ENCODE data around the gene MOK. TPM values are rescaled to one million over a fixed set of nuclear protein-coding genes. Genes with fewer than 3 reads are reported as not detected.

MOK gene
- total and polyA plus RNA-seq, 2 donors (not counting 1 experiment from before 2014, with no cell fraction given): 4.3 to 4.7 TPM

DNA sequence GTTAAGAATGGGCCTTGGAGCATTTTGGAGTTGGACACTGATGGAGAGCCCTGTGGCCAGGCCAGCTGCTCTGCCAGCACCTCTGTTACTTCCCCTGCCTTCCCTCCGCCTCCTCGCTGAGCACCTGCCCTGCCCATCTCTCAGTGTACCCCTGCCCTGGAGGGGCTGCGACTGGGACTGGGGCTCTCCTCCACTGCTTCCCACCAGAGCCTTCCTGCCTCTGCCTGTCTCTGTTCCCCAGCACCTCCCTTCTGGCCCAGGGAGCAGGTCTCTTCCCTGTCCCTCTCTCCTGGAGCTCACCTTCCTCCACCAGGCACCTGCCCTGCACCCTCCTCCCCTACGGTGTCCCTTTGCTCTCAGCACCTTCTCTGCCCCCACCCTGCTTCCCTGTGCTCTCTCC lies 103.2 kb downstream of the MOK start:
- Histone ChIP-seq H3K27ac (ENCODE audit: insufficient read depth, low read length) (no peak overlapping the region), H4K20me1 (ENCODE audit: control insufficient read depth, extremely low read depth, insufficient read depth, low read length) (no peaks in the 10 kb centered on the region), H3K4me3 (replicated peaks in 1 of 4; ENCODE audit: control extremely low read depth in 1 of 4, insufficient read depth in 1 of 4, low read depth in 3 of 4, low read length in 4 of 4) (no peak overlapping the region), H3K4me1 (ENCODE audit: control insufficient read depth, extremely low read depth, insufficient read depth, low read length) (no peaks in the 10 kb centered on the region), H3K4me2 (ENCODE audit: extremely low read depth, insufficient read depth, low read length) (no peak overlapping the region), H3K79me2 (ENCODE audit: control insufficient read depth, insufficient read depth, low read length) (no peaks in the 10 kb centered on the region), H3K9me3 (ENCODE audit: control insufficient read depth, insufficient read depth, low read depth, low read length) (no peaks in the 10 kb centered on the region), H3K27me3 (ENCODE audit: control insufficient read depth, insufficient read depth, low read length) (no peaks in the 10 kb centered on the region), H3K36me3 (ENCODE audit: control insufficient read depth, insufficient read depth, low read length) (no peaks in the 10 kb centered on the region), H2AFZ (ENCODE audit: low read length) (no peak overlapping the region), H3K9ac (ENCODE audit: insufficient read depth, low read length) (no peak overlapping the region)
- TF ChIP-seq, protein P1, sequence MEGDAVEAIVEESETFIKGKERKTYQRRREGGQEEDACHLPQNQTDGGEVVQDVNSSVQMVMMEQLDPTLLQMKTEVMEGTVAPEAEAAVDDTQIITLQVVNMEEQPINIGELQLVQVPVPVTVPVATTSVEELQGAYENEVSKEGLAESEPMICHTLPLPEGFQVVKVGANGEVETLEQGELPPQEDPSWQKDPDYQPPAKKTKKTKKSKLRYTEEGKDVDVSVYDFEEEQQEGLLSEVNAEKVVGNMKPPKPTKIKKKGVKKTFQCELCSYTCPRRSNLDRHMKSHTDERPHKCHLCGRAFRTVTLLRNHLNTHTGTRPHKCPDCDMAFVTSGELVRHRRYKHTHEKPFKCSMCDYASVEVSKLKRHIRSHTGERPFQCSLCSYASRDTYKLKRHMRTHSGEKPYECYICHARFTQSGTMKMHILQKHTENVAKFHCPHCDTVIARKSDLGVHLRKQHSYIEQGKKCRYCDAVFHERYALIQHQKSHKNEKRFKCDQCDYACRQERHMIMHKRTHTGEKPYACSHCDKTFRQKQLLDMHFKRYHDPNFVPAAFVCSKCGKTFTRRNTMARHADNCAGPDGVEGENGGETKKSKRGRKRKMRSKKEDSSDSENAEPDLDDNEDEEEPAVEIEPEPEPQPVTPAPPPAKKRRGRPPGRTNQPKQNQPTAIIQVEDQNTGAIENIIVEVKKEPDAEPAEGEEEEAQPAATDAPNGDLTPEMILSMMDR (conservative IDR thresholded peaks at IDR 0.05 in 1 of 2, IDR thresholded peaks at IDR 0.05 in 1 of 2; ENCODE audit: low read depth in 1 of 2, low read length in 2 of 2): no peak
- TF ChIP-seq EZH2 (IDR thresholded peaks at IDR 0.05; ENCODE audit: low read length, missing control alignments): no peak
- DNase-seq (ENCODE audit: low read depth in 2 of 2): no peak

DNA sequence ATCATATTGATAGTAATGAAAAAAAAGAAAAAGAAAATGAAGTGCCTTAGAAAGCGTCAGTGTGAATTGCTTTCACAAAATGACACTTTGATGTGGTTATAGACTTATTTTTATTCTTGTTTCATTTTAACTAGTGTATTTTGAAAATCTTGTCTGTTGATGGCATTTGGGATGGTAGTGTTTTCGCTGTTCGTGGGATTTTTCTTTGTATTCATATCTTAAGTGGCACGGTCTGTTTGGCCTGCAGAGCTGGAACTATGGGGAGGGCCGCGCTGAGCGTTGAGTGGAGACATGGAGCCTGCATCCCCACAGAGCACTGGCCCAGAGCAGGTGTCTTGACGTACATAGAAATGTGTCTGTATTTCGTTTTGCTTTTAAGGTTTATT lies 103.6 kb downstream of the MOK start:
- DNase-seq (ENCODE audit: low read depth in 2 of 2): no peak
- no peak for TF ChIP-seq EZH2 (IDR thresholded peaks at IDR 0.05; ENCODE audit: low read length, missing control alignments)
- TF ChIP-seq, protein P1 (conservative IDR thresholded peaks at IDR 0.05 in 1 of 2, IDR thresholded peaks at IDR 0.05 in 1 of 2; ENCODE audit: low read depth in 1 of 2, low read length in 2 of 2): no peak
- H3K27me3 ChIP-seq (ENCODE audit: control insufficient read depth, insufficient read depth, low read length): no peaks in the 10 kb centered on the region
- H3K4me3 ChIP-seq (replicated peaks in 1 of 4; ENCODE audit: control extremely low read depth in 1 of 4, insufficient read depth in 1 of 4, low read depth in 3 of 4, low read length in 4 of 4): no peak overlapping the region
- H3K9ac ChIP-seq (ENCODE audit: insufficient read depth, low read length): no peak overlapping the region
- H3K4me2 ChIP-seq (ENCODE audit: extremely low read depth, insufficient read depth, low read length): no peak overlapping the region
- no peaks in the 10 kb centered on the region for H3K4me1 ChIP-seq (ENCODE audit: control insufficient read depth, extremely low read depth, insufficient read depth, low read length)
- H4K20me1 ChIP-seq (ENCODE audit: control insufficient read depth, extremely low read depth, insufficient read depth, low read length): no peaks in the 10 kb centered on the region
- H2AFZ ChIP-seq (ENCODE audit: low read length): no peak overlapping the region
- H3K9me3 ChIP-seq (ENCODE audit: control insufficient read depth, insufficient read depth, low read depth, low read length): no peaks in the 10 kb centered on the region
- H3K79me2 ChIP-seq (ENCODE audit: control insufficient read depth, insufficient read depth, low read length): no peaks in the 10 kb centered on the region
- no peak overlapping the region for H3K27ac ChIP-seq (ENCODE audit: insufficient read depth, low read length)
- peaks cover 2% of the 10 kb centered on the region for H3K36me3 ChIP-seq (ENCODE audit: control insufficient read depth, insufficient read depth, low read length)

DNA sequence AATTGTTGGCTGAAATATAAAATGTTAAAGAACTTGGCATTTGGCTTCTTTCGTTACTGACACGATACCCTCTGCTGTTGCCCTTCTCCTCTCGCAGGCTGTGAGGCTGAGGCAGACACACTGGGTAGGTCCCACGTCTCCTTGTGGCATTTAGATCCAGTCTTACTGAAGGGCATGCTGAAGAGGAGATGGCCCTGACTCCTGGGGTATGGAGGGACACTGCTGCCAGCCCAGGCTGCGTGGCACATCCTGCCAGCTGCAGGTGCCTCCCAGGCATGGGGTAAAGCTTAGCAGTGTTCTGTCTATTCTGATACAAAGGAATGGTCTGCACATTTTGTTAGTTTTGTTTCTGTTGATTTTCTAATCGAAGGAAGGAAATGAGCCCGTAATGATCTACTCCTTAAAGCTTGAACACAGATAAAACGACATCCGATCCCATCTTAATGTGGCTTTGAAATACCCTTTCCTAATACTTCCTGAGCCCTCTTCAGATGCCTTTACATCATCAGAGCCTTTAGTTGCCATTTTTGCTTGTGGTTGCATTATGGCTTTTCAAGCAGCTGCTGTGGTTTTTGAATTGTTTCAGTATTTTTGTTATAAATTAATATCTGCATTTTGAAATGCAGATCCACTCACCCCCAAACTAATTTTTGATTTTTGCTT lies 104.1 kb downstream of the MOK start:
- no peak overlapping the region for H3K4me2 ChIP-seq (ENCODE audit: extremely low read depth, insufficient read depth, low read length)
- no peaks in the 10 kb centered on the region for H3K9me3 ChIP-seq (ENCODE audit: control insufficient read depth, insufficient read depth, low read depth, low read length)
- H3K36me3 ChIP-seq (ENCODE audit: control insufficient read depth, insufficient read depth, low read length): peaks cover 2% of the 10 kb centered on the region
- no peak overlapping the region for H3K27ac ChIP-seq (ENCODE audit: insufficient read depth, low read length)
- H3K9ac ChIP-seq (ENCODE audit: insufficient read depth, low read length): no peak overlapping the region
- DNase-seq (ENCODE audit: low read depth in 2 of 2): no peak
- H2AFZ ChIP-seq (ENCODE audit: low read length): no peak overlapping the region
- no peaks in the 10 kb centered on the region for H3K27me3 ChIP-seq (ENCODE audit: control insufficient read depth, insufficient read depth, low read length)
- H3K79me2 ChIP-seq (ENCODE audit: control insufficient read depth, insufficient read depth, low read length): no peaks in the 10 kb centered on the region
- H4K20me1 ChIP-seq (ENCODE audit: control insufficient read depth, extremely low read depth, insufficient read depth, low read length): no peaks in the 10 kb centered on the region
- no peaks in the 10 kb centered on the region for H3K4me1 ChIP-seq (ENCODE audit: control insufficient read depth, extremely low read depth, insufficient read depth, low read length)
- TF ChIP-seq, protein P1 (conservative IDR thresholded peaks at IDR 0.05 in 1 of 2, IDR thresholded peaks at IDR 0.05 in 1 of 2; ENCODE audit: low read depth in 1 of 2, low read length in 2 of 2): no peak
- TF ChIP-seq EZH2 (IDR thresholded peaks at IDR 0.05; ENCODE audit: low read length, missing control alignments): no peak
- no peak overlapping the region for H3K4me3 ChIP-seq (replicated peaks in 1 of 4; ENCODE audit: control extremely low read depth in 1 of 4, insufficient read depth in 1 of 4, low read depth in 3 of 4, low read length in 4 of 4)
